HepG2 (cell line): ENCODE data around the gene MIEF1. TPM values are rescaled to one million over a fixed set of nuclear protein-coding genes. Genes with fewer than 3 reads are reported as not detected.

ENCODE experiments used
- AHDC1 ChIP-seq: sonication (generic); formaldehyde crosslinking; IDR thresholded peaks from 2 replicates; pipeline ENCODE4 v1.5.1; 2020; ENCODE audit warnings: mild to moderate bottlenecking, missing genetic modification reagents, borderline replicate concordance
- CENPT ChIP-seq: sonication (generic); formaldehyde crosslinking; IDR thresholded peaks from 2 replicates; pipeline ENCODE4 v1.8.0; 2022; ENCODE audit warnings: low read depth, mild to moderate bottlenecking, moderate library complexity, missing genetic modification reagents
- FOXA3 ChIP-seq: IDR thresholded peaks from 2 replicates; pipeline ENCODE4 v1.6.1; 2016; ENCODE audit warnings: missing genetic modification reagents, missing compliant biosample characterization
- HBP1 ChIP-seq: IDR thresholded peaks from 2 replicates; pipeline ENCODE4 v1.6.1; 2016; ENCODE audit warnings: low read depth, control low read depth
- IKZF4 ChIP-seq: sonication (generic); formaldehyde crosslinking; IDR thresholded peaks from 2 replicates; pipeline ENCODE4 v1.5.1; 2020; ENCODE audit warnings: borderline replicate concordance, mild to moderate bottlenecking, low read depth, missing genetic modification reagents; ENCODE audit errors: not compliant biosample characterization
- IRX3 ChIP-seq: sonication (generic); formaldehyde crosslinking; IDR thresholded peaks from 2 replicates; pipeline ENCODE4 v1.8.1; 2023; ENCODE audit warnings: mild to moderate bottlenecking, low read depth, missing genetic modification reagents, borderline replicate concordance
- KAT7 ChIP-seq: IDR thresholded peaks from 2 replicates; pipeline ENCODE4 v1.6.1; 2018; ENCODE audit warnings: borderline replicate concordance, missing compliant biosample characterization
- NR2F1 ChIP-seq, 2 experiments: fragments of 450-650 bp in 1 of 2; formaldehyde crosslinking in 1 of 2; IDR thresholded peaks; 2 replicates each; pipeline versions ENCODE4 v1.5.0 to v1.6.1; 2016 to 2020; ENCODE audit warnings: mild to moderate bottlenecking in 1 of 2, missing compliant biosample characterization in 1 of 2, missing genetic modification reagents in 1 of 2, moderate library complexity in 1 of 2
- PAX8 ChIP-seq: sonication (generic); formaldehyde crosslinking; IDR thresholded peaks from 2 replicates; pipeline ENCODE4 v1.8.0; 2022; ENCODE audit warnings: mild to moderate bottlenecking, missing genetic modification reagents, borderline replicate concordance
- ZBTB7A ChIP-seq: sonication (generic); formaldehyde crosslinking; IDR thresholded peaks from 2 replicates; pipeline ENCODE4 v1.8.0; 2022; ENCODE audit warnings: mild to moderate bottlenecking, missing genetic modification reagents
- ZKSCAN1 ChIP-seq: fragments of 150-350 bp; IDR thresholded peaks from 2 replicates; pipeline ENCODE4 v1.6.1; 2014; ENCODE audit warnings: low read length
- ZNF160 ChIP-seq: sonication (generic); formaldehyde crosslinking; IDR thresholded peaks from 2 replicates; pipeline ENCODE4 v1.8.0; 2022; ENCODE audit warnings: mild to moderate bottlenecking, inconsistent platforms, missing genetic modification reagents
- ZNF24 ChIP-seq: fragments of 450-650 bp; IDR thresholded peaks from 2 replicates; pipeline ENCODE4 v1.6.1; 2017; ENCODE audit warnings: antibody characterized with exemption, mild to moderate bottlenecking
- ZNF280D ChIP-seq: sonication (generic); formaldehyde crosslinking; IDR thresholded peaks from 2 replicates; pipeline ENCODE4 v1.5.1; 2020; ENCODE audit warnings: mild to moderate bottlenecking, missing genetic modification reagents
- ZNF616 ChIP-seq: sonication (generic); formaldehyde crosslinking; IDR thresholded peaks from 2 replicates; pipeline ENCODE4 v1.5.0; 2020; ENCODE audit warnings: low read depth, mild to moderate bottlenecking, missing genetic modification reagents
- ZNF839 ChIP-seq: sonication (generic); formaldehyde crosslinking; IDR thresholded peaks from 2 replicates; pipeline ENCODE4 v1.4.0; 2020; ENCODE audit warnings: missing genetic modification reagents, mild to moderate bottlenecking, borderline replicate concordance
- polyA plus RNA-seq, 8 experiments: library from polyadenylated mRNA; depleted of rRNA in 3 of 8; stranded (reverse) in 7 of 8; unstranded in 1 of 8; fragments of >200 nt; fragmentation: Illumina TruSeq in 4 of 8; extraction: Trizol in 4 of 8; gene quantifications; 2 replicates each; pipeline versions ENCODE4 v1.2.1 to v1.2.3, GENCODE V29; 2011 to 2016; ENCODE audit warnings: low read depth in 4 of 8, missing spikeins in 1 of 8, mixed read lengths in 1 of 8; ENCODE audit not compliant: insufficient read depth in 1 of 8
- total RNA-seq, 5 experiments: library from RNA; depleted of rRNA; stranded (reverse); fragments of >200 nt; fragmentation: Illumina TruSeq; extraction: Trizol; gene quantifications; 2 replicates each; pipeline ENCODE4 v1.2.3, GENCODE V29; 2016; ENCODE audit warnings: low read depth in 1 of 5
- TF ChIP-seq, protein P1 (sequence below): IDR thresholded peaks from 2 replicates; pipeline ENCODE4 v1.6.1; 2012; ENCODE audit warnings: inconsistent platforms

MIEF1 gene
- total and polyA plus RNA-seq, 2 of the 13 experiments (the other 11 are each of a cell fraction or from before 2014, with no cell fraction given) = 21.7 to 34.8 TPM

- no peak; the same call in 1 of the 2 replicates for TF ChIP-seq AHDC1 (CRISPR knock-in tag)
- TF ChIP-seq CENPT (CRISPR knock-in tag) = no peak
- no peak; the same call in 1 of the 2 replicates for TF ChIP-seq HBP1 (CRISPR knock-in tag)
- peak; percentile 84; the same call in 1 of the 2 replicates for TF ChIP-seq ZNF616 (CRISPR knock-in tag)
- no peak for TF ChIP-seq ZNF280D (CRISPR knock-in tag)
- 0 out of 2 replicates have a peak, but pooled peaks have one; percentile 54 for TF ChIP-seq ZNF839 (CRISPR knock-in tag)
- TF ChIP-seq IKZF4 = no peak
- no peak for TF ChIP-seq ZNF24
- no peak for TF ChIP-seq ZKSCAN1
- TF ChIP-seq FOXA3 = peak; percentile 26
- TF ChIP-seq NR2F1 (CRISPR knock-in tag; IDR thresholded peaks at IDR 0.05) = no peak; a peak in 1 of 4 replicates
- TF ChIP-seq PAX8 (CRISPR knock-in tag) = no peak
- 0 out of 2 replicates have a peak, but pooled peaks have one; percentile 51 for TF ChIP-seq IRX3
- TF ChIP-seq, protein P1, sequence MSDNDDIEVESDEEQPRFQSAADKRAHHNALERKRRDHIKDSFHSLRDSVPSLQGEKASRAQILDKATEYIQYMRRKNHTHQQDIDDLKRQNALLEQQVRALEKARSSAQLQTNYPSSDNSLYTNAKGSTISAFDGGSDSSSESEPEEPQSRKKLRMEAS = peak; percentile 59
- TF ChIP-seq KAT7 (CRISPR knock-in tag) = peak; percentile 87
- TF ChIP-seq ZNF160 = peak; percentile 84; the same call in 1 of the 2 replicates
- peak; percentile 39; the same call in 1 of the 2 replicates for TF ChIP-seq ZBTB7A
These were observed 18.4 kb downstream of the MIEF1 start, which contains the start of gene ATF4 (continued) for GRCh38 chr22:39520226-39521105.
